OCI-LY1 (cell line): ENCODE measurements around the gene STAMBP.

ENCODE experiments used
- CTCF ChIP-seq: fragments of 200-600 bp; sonication (generic), shearing (Covaris generic); IDR thresholded peaks from 2 replicates; pipeline ENCODE4 v1.5.1; 2017; ENCODE audit warnings: mild to moderate bottlenecking, antibody characterized with exemption, low read length, moderate library complexity, mixed read lengths
- EZH2 ChIP-seq: fragments of 200-600 bp; sonication (generic), shearing (Covaris generic); IDR thresholded peaks from 2 replicates; pipeline ENCODE4 v1.8.0; 2017; ENCODE audit warnings: borderline replicate concordance, mixed run types, mild to moderate bottlenecking, antibody characterized with exemption, low read length, moderate library complexity, mixed read lengths

DNA sequence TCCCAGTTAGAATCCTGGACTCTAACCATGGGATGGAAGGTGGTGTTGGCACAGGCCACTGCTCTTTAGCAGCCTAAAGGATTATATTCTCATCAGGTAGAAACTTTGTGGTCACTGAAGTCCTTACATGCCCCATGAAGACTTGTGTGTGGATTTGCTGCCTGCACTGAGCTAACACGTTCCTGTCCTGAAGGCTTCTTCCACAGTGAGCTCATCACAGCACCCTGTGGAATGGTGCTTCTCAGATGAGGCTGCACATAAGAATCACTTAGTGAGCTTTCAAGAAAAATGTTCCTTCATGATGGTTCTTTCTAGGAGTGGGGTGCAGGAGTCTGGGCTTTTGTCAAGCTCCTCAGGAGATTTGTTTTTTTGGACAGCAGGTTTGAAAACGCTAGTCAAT, 26.8 kb downstream of the STAMBP start:
- no peak for TF ChIP-seq CTCF
- TF ChIP-seq EZH2, result no peak
